ENCODE measurements around the gene HHAT.
A peak's percentile ranks its signal among the peaks of the same experiment; 100 is the strongest.
"Not testable (repeated sequence)": the region's sequence is repeated elsewhere in the genome, so short reads cannot be mapped to it uniquely, and the experiment has no call there.

The HHAT gene

DNA sequence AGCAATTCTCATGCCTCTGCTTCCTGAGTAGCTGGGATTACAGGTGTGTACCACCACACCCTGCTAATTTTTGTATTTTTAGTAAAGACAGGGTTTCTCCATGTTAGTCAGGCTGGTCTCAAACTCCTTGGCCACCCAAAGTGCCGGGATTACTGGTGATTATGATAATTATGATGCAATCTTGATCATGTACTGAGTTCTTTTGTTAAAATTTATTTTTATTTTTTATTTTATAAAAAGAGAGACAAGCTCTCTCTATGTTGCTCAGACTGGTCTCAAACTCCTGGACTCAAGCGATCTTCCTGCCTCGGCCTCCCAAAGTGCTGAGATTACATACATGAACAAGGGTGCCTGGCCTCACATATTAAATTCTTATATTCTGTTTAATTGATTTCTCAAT, 25.6 kb downstream of the HHAT start:
- DNase-seq (ENCODE audit: low read depth in 3 of 3, low spot score in 1 of 3) = not testable (repeated sequence)

DNA sequence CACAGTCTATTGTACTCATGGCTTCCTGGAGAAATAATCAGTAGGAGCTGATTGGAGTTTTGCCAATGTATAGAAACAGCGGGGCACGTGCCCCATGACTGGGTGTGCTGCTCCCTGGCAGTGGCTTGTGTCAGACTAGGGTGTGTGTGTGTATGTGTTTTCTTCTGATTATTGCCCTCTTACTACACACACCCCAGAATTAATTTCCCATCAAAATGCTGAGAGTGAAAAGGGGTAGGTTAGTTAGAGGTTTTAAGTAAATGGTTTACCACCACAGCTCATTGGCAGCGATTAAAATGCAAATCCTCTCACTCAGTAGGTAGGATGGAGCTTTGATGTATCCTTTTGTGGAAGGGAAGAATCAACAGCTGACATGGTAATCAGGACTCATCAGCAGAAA, 29.9 kb downstream of the HHAT start:
- DNase-seq (ENCODE audit: low read depth in 3 of 3, low spot score in 1 of 3) = no peak

- DNase-seq (ENCODE audit: low read depth in 3 of 3, low spot score in 1 of 3) = no peak
Measured at GRCh38 chr1:210359255-210359654, 30.6 kb downstream of the HHAT start.

- DNase-seq (ENCODE audit: low read depth in 3 of 3, low spot score in 1 of 3) = no peak
Measured at GRCh38 chr1:210360852-210361477, 32.3 kb downstream of the HHAT start.

- no peak for DNase-seq (ENCODE audit: low read depth in 3 of 3, low spot score in 1 of 3)
Measured at GRCh38 chr1:210361665-210362064, 33.0 kb downstream of the HHAT start.

GRCh38 chr1:210362526-210362925, 33.8 kb downstream of the HHAT start:
- DNase-seq (ENCODE audit: low read depth in 3 of 3, low spot score in 1 of 3) = no peak

DNA sequence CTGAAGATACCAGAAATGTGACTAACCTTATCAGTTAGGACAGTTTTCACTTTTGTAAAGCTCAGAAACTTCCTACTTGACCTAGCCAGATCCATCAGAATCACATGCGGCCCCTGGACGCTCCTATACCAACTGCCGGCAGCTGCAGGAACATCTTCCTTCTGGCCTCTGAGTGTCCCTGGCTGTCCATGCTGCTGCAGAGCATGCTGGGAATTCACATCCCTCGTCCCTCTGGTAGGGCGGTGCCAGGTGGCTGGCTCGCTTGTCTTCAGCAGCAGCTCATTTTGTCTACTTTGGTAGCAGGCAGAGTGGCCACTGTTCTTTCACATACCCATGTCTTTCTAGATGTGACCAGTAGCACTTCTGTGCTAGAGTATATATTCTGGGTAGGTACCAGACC, 34.4 kb downstream of the HHAT start:
- DNase-seq (ENCODE audit: low read depth in 3 of 3, low spot score in 1 of 3) = no peak

- no peak for DNase-seq (ENCODE audit: low read depth in 3 of 3, low spot score in 1 of 3)
Measured at GRCh38 chr1:210364479-210364878, 35.8 kb downstream of the HHAT start.

GRCh38 chr1:210366767-210367166, 38.1 kb downstream of the HHAT start:
- DNase-seq (ENCODE audit: low read depth in 3 of 3, low spot score in 1 of 3) = no peak

DNA sequence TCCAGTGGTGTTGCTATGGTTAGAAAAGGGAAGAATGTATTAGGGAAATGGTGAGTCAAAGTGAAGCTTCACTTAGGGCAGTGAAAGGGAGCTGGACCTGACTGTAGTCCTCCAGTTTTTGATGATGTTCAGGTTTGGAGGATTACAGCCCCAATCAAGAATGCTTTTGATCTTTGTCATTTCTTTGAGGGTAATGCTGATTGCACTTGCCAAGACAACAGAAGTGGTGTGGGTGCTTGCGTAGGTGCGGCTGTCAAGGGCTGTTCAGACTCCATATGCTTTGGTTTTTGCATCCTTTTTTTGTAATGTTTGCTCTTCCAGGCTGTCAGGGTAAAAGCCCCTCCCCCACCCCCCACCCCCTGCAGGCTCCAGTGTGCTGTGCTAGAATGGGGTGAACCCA, 38.9 kb downstream of the HHAT start:
- no peak for DNase-seq (ENCODE audit: low read depth in 3 of 3, low spot score in 1 of 3)

GRCh38 chr1:210369425-210369824, 40.7 kb downstream of the HHAT start:
- no peak for DNase-seq (ENCODE audit: low read depth in 3 of 3, low spot score in 1 of 3)

- no peak for DNase-seq (ENCODE audit: low read depth in 3 of 3, low spot score in 1 of 3)
Measured at GRCh38 chr1:210371916-210372315, 43.2 kb downstream of the HHAT start.

DNA sequence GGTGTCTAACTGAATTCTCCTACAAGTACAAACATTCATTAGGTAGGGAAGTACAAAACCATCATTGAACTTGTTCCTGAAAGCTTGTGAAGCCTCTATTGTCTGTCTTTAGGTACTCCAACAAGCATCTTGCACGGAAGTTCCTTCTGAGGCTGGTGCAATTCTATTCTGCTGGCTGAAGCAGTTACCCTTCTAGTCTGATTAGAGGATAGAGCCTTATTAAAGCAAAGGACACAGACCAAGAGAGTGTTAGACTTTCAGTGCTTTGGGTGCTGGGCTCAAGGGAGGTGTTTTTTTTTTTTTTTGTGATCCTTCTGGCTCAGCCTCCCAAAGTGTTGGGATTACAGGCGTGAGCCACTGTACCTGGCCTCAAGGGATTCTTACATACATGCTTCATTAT, 43.8 kb downstream of the HHAT start:
- DNase-seq (ENCODE audit: low read depth in 3 of 3, low spot score in 1 of 3) = no peak

DNA sequence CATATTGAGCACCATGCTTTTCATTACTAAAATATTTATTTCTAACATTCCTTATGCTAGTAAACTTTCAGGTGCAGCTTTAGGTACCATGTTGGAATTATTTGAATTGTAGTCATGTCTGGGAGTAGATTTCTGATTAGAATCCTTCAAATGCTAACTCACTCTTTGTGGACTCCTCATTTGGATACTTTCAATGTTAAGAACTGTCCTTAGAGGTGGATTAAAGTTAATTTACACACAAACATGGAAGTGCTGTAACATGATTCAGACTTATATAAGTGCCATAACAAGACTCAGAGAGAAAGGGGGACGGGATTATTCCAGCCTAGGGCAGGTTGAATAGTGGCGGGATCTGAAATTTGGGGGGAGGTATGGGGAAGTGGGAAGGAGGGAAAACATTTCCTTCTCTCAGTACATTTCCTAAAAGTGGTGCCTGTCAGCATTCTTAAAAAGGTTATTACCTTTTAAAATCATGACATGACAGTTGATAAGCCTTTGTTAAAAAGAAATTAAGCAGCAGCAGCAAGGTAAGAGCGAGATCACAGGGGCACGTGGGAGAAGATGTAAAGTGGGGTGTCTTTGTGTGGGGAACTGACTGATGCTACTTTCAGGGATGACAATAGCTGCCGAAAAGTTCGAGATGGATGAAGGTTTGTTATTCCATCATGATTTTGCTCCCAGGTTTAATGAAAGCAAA, 44.4 kb downstream of the HHAT start:
- DNase-seq (ENCODE audit: low read depth in 3 of 3, low spot score in 1 of 3) = no peak

DNA sequence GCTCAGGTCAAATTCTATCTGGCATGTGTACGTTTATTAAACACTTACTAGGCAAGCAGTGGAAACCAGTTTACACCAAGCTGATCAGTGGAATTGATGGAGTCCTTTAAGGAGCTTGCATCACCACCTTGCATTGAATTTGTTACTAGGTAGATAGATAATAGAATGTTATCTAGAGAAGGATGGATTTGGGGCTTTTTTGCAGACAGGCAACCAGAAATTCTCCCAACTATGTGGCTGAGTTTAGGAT, 44.9 kb downstream of the HHAT start:
- no peak for DNase-seq (ENCODE audit: low read depth in 3 of 3, low spot score in 1 of 3)

GRCh38 chr1:210373878-210374599, 45.3 kb downstream of the HHAT start:
- DNase-seq (ENCODE audit: low read depth in 3 of 3, low spot score in 1 of 3) = peak; percentile 7 to 49 (median 20)

DNA sequence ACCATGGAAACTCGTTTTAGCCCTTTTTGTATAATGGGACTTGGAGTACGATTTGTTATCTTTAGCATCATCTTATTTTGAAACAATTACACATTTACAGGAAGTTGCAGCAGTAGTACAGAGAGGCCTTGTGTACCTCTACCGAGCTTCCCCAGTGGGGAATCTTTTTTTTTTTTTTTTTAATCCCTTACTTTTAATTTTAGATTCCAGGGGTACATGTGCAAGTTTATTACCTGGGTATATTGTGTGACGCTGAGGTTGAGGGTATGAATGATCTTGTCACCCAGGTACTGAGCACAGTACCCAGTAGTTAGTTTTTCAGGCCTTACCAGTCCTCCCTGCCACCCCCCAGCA, 45.9 kb downstream of the HHAT start:
- DNase-seq (ENCODE audit: low read depth in 3 of 3, low spot score in 1 of 3) = no peak

DNA sequence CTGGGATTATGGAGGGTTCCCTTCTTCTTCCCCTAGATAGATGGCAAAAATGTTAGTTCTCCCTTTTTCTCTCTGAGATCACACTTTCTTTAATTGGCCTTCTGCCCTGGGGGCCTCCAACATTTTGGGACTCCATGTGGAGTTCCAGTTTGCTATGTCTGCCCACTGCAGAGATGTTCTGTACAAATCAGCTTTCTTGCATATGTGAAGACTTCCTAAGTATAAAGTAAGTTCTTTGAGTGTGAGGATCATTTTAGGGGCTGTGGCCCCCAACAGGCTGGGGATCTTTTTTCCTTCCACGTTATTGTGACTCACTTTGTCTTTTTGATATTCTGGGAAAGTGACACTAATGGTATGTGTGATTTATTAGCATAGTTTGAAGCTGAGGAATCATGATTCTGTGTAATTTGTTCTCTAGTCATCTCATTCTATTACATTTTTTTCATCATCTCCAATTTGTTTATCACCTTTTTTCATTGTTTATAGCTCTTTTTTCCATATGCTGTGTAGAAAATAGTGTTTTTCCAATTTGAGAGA, 48.2 kb downstream of the HHAT start:
- no peak for DNase-seq (ENCODE audit: low read depth in 3 of 3, low spot score in 1 of 3)

GRCh38 chr1:210377731-210378333, 49.1 kb downstream of the HHAT start:
- DNase-seq (ENCODE audit: low read depth in 3 of 3, low spot score in 1 of 3) = no peak

- DNase-seq (ENCODE audit: low read depth in 3 of 3, low spot score in 1 of 3) = no peak
Measured at GRCh38 chr1:210378736-210379135, 50.0 kb downstream of the HHAT start.

GRCh38 chr1:210381934-210382333, 53.2 kb downstream of the HHAT start:
- DNase-seq (ENCODE audit: low read depth in 3 of 3, low spot score in 1 of 3) = no peak

- DNase-seq (ENCODE audit: low read depth in 3 of 3, low spot score in 1 of 3) = no peak
Measured at GRCh38 chr1:210384625-210385024, 55.9 kb downstream of the HHAT start.
